Upper lobe of left lung (tissue), 6 donors: ENCODE data around the gene INPP5K. TPM values are rescaled to one million over a fixed set of nuclear protein-coding genes. Genes with fewer than 3 reads are reported as not detected.

Source experiments
- ATAC-seq, 2 donors: fragments of 200-7000 bp; cut with Tn5 transposase; one replicate each; pipeline ENCODE4 v1.9.1; 2022; ENCODE audit warnings: mild to moderate bottlenecking in 2 of 2, moderate library complexity in 2 of 2; ENCODE audit not compliant: low FRiP score in 2 of 2
- DNase-seq, 2 donors: peaks; one replicate each; pipeline ENCODE4 v3.0.0-alpha.2; 2019 to 2020
- H3K27ac ChIP-seq, 4 donors: fragments of 200-600 bp; sonication (generic); one replicate each; pipeline ENCODE4 v1.5.1; 2016 to 2019
- H3K27me3 ChIP-seq, 4 donors: fragments of 200-600 bp; sonication (generic); one replicate each; pipeline ENCODE4 v1.5.1; 2017 to 2019
- H3K36me3 ChIP-seq, 4 donors: fragments of 200-600 bp; sonication (generic); one replicate each; pipeline ENCODE4 v1.5.1; 2016 to 2019
- H3K4me1 ChIP-seq, 4 donors: fragments of 200-600 bp; sonication (generic); one replicate each; pipeline ENCODE4 v1.5.1; 2018 to 2019
- H3K4me3 ChIP-seq, 4 donors: fragments of 200-600 bp; sonication (generic); one replicate each; pipeline ENCODE4 v1.5.1; 2017 to 2019; ENCODE audit warnings: mild to moderate bottlenecking in 2 of 4, moderate library complexity in 1 of 4
- H3K9me3 ChIP-seq, 4 donors: fragments of 200-600 bp; sonication (generic); one replicate each; pipeline ENCODE4 v1.5.1; 2018 to 2019
- CTCF ChIP-seq, 6 experiments: fragments of 450-650 bp in 4 of 6; fragments of 200-600 bp in 2 of 6; sonication (generic) in 2 of 6; IDR thresholded peaks; one replicate each; pipeline ENCODE4 v1.5.1; 2016 to 2019; ENCODE audit warnings: antibody characterized with exemption in 6 of 6
- EP300 ChIP-seq, 4 donors: sonication (generic); formaldehyde crosslinking; IDR thresholded peaks; one replicate each; pipeline ENCODE4 v1.5.1; 2017; ENCODE audit warnings: antibody characterized with exemption in 4 of 4, control low read depth in 2 of 4
- POLR2A ChIP-seq, 4 donors: fragments of 450-650 bp; IDR thresholded peaks; one replicate each; pipeline ENCODE4 v1.5.1; 2016 to 2017; ENCODE audit warnings: antibody characterized with exemption in 4 of 4, mild to moderate bottlenecking in 2 of 4
- POLR2AphosphoS5 ChIP-seq, 2 donors: sonication (generic); formaldehyde crosslinking; IDR thresholded peaks; one replicate each; pipeline ENCODE4 v1.5.1; 2017; ENCODE audit warnings: antibody characterized with exemption in 2 of 2
- WGBS, 2 donors: methylation state at CpG; one replicate each; pipeline ENCODE4 v1.1.5; 2017 to 2018; 5-methylcytosine and 5-hydroxymethylcytosine counted together
- total RNA-seq, 6 donors: library from RNA; depleted of rRNA in 4 of 6; stranded (reverse); fragments of >200 nt in 4 of 6; gene quantifications; one replicate each; pipeline versions ENCODE4 v1.1.0 to v1.2.1, GENCODE V29; 2016 to 2021
- donor health status: DM: no; HTN: no; CAD: no; lungs with moderate emphysema.
- donor health status: DM: no; HTN: yes; CAD: no; lungs with severe emphysema.

INPP5K gene
- total RNA-seq, 6 donors from 2014 or later, result 60.9 to 155 (median 84.6) TPM

- peak overlapping the region; percentile 49 to 99 (median 86) for H3K4me3 ChIP-seq
- peak overlapping the region; percentile 90 to 95 (median 94) for H3K27ac ChIP-seq
- peak in 4 of 6 experiments; percentile 13 to 54 (median 34) for TF ChIP-seq CTCF (IDR thresholded peaks at IDR 0.05)
- no peak for TF ChIP-seq POLR2A (IDR thresholded peaks at IDR 0.05)
- peaks cover 0 to 4% (median 0%) of the 10 kb centered on the region in 4 donors for H3K36me3 ChIP-seq
- WGBS, 2 donors, result 12 to 23% methylated on average over 18 to 29 of the region's 47 CpGs
- no peaks in the 10 kb centered on the region for H3K9me3 ChIP-seq
- no peaks in the 10 kb centered on the region for H3K27me3 ChIP-seq
- ATAC-seq (peak in 1 of 2 donors; percentile 44), DNase-seq (peak in 1 of 2 donors; percentile 91)
- peaks cover 43 to 59% (median 46%) of the 10 kb centered on the region in 4 donors for H3K4me1 ChIP-seq
Measured at GRCh38 chr17:1561420-1562175, 45.2 kb upstream of the INPP5K start.

- H3K4me1 ChIP-seq, result peaks cover 47 to 60% (median 53%) of the 10 kb centered on the region in 4 donors
- ATAC-seq, result no peak
- peak overlapping the region in 2 of 4 donors; percentile 93 to 95 for H3K27ac ChIP-seq
- H3K36me3 ChIP-seq, result peaks cover 0 to 11% (median 0%) of the 10 kb centered on the region in 4 donors
- H3K27me3 ChIP-seq, result no peaks in the 10 kb centered on the region
- WGBS, 2 donors, result 68 to 76% methylated on average over 7 of the region's 7 CpGs
- DNase-seq, result no peak
- no peaks in the 10 kb centered on the region for H3K9me3 ChIP-seq
- TF ChIP-seq POLR2AphosphoS5 (IDR thresholded peaks at IDR 0.05) (no peak), CTCF (IDR thresholded peaks at IDR 0.05) (no peak), EP300 (IDR thresholded peaks at IDR 0.05) (no peak), POLR2A (IDR thresholded peaks at IDR 0.05) (no peak)
- H3K4me3 ChIP-seq, result peak overlapping the region in 2 of 4 donors; percentile 91 to 99
Measured at GRCh38 chr17:1560858-1561355, 44.5 kb upstream of the INPP5K start.

- Histone ChIP-seq H3K9me3 (no peaks in the 10 kb centered on the region), H3K27me3 (no peaks in the 10 kb centered on the region), H3K4me1 (peaks cover 50 to 62% (median 59%) of the 10 kb centered on the region in 4 donors), H3K27ac (peak overlapping the region in 2 of 4 donors; percentile 57 to 93), H3K4me3 (no peak overlapping the region), H3K36me3 (peaks cover 0 to 14% (median 0%) of the 10 kb centered on the region in 4 donors)
- ATAC-seq (no peak), DNase-seq (peak in 1 of 2 donors; percentile 60)
- WGBS, 2 donors, result 67 to 70% methylated on average over 16 to 21 of the region's 22 CpGs
- TF ChIP-seq EP300 (IDR thresholded peaks at IDR 0.05) (no peak), POLR2A (IDR thresholded peaks at IDR 0.05) (no peak), POLR2AphosphoS5 (IDR thresholded peaks at IDR 0.05) (no peak), CTCF (IDR thresholded peaks at IDR 0.05) (no peak)
Measured at GRCh38 chr17:1560101-1560857, 43.9 kb upstream of the INPP5K start.

GRCh38 chr17:1559047-1560043 lies 42.9 kb upstream of the INPP5K start:
- no peaks in the 10 kb centered on the region for H3K27me3 ChIP-seq
- H3K27ac ChIP-seq, result peak overlapping the region in 1 of 4 donors; percentile 57
- no peak overlapping the region for H3K4me3 ChIP-seq
- WGBS, 2 donors, result 83 to 87% methylated on average over 9 to 10 of the region's 10 CpGs
- H3K4me1 ChIP-seq, result peaks cover 57 to 71% (median 69%) of the 10 kb centered on the region in 4 donors
- no peaks in the 10 kb centered on the region for H3K9me3 ChIP-seq
- H3K36me3 ChIP-seq, result peaks cover 0 to 14% (median 0%) of the 10 kb centered on the region in 4 donors
- TF ChIP-seq POLR2AphosphoS5 (IDR thresholded peaks at IDR 0.05) (no peak), CTCF (IDR thresholded peaks at IDR 0.05) (no peak), EP300 (IDR thresholded peaks at IDR 0.05) (no peak), POLR2A (IDR thresholded peaks at IDR 0.05) (no peak)
- ATAC-seq (no peak), DNase-seq (no peak)
